ENCODE measurements around the gene GOLGA6L10.

- no peak for TF ChIP-seq CTCF (conservative IDR thresholded peaks at IDR 0.05 in 1 of 2, IDR thresholded peaks at IDR 0.05 in 1 of 2; ENCODE audit: low read depth in 1 of 2, low read length in 2 of 2)
- TF ChIP-seq EZH2 (IDR thresholded peaks at IDR 0.05; ENCODE audit: low read length, missing control alignments): no peak
Measured at GRCh38 chr15:82298520-82298919, 50.8 kb downstream of the GOLGA6L10 start.
